ENCODE measurements around the gene CIAO3.

DNA sequence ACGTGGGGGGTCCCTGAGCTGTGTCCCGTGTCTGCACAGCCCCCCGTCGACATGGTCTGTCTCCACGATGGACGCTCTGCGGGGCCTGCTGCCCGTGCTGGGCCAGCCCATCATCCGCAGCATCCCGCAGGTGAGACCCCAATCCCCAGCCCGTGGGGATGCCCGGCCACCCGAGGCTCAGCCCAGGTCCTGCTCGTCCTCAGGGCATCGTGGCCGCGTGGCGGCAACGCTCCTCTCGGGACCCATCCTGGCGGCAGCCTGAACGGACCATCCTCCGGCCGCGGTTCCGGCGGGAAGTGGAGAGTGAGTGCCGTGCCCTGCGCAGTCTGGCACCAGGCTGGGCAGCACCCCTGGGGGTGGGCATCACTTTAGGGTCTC, 24.7 kb upstream of the CIAO3 start:
- no peak for TF ChIP-seq ZNF670 (tag by site-specific recombination; IDR thresholded peaks at IDR 0.05; ENCODE audit: low read depth)
- no peak for TF ChIP-seq CTCF (tag by site-specific recombination; IDR thresholded peaks at IDR 0.05)
- TF ChIP-seq ZSCAN5A (tag by site-specific recombination; IDR thresholded peaks at IDR 0.05), result no peak
